LNCAP (cell line): ENCODE results near the gene NIF3L1.

ENCODE experiments used
- TF ChIP-seq, protein P1 (sequence below): fragments of 450-650 bp; IDR thresholded peaks from 2 replicates; pipeline ENCODE4 v1.5.1; 2017; ENCODE audit warnings: mild to moderate bottlenecking

NIF3L1 gene

DNA sequence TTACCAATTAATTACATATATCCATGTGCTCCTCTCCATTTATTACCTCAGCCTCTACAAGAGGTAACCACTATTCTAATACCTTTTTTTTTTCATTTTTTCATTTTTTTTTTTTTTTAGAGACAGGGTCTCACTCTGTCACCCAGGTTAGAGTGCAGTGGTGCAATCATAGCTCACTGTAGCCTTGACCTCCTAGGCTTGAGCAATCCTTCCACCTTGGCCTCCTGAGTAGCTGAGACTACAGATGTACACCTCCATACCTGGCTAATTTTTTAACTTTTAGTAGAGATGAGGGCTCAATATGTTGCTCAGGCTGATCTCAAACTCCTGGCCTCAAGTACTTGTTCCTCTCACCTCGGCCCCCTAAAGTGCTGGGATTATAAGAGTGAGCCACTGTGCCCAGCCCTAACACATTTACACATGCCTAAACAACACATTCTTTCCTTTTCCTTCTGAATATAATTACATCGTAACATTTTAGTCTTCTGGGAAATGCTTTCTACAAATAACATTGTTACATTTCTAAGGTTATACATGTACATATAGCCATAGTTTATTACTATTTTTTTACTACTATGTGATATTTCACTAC lies 10.8 kb upstream of the NIF3L1 start:
- TF ChIP-seq, protein P1, sequence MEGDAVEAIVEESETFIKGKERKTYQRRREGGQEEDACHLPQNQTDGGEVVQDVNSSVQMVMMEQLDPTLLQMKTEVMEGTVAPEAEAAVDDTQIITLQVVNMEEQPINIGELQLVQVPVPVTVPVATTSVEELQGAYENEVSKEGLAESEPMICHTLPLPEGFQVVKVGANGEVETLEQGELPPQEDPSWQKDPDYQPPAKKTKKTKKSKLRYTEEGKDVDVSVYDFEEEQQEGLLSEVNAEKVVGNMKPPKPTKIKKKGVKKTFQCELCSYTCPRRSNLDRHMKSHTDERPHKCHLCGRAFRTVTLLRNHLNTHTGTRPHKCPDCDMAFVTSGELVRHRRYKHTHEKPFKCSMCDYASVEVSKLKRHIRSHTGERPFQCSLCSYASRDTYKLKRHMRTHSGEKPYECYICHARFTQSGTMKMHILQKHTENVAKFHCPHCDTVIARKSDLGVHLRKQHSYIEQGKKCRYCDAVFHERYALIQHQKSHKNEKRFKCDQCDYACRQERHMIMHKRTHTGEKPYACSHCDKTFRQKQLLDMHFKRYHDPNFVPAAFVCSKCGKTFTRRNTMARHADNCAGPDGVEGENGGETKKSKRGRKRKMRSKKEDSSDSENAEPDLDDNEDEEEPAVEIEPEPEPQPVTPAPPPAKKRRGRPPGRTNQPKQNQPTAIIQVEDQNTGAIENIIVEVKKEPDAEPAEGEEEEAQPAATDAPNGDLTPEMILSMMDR: no peak

DNA sequence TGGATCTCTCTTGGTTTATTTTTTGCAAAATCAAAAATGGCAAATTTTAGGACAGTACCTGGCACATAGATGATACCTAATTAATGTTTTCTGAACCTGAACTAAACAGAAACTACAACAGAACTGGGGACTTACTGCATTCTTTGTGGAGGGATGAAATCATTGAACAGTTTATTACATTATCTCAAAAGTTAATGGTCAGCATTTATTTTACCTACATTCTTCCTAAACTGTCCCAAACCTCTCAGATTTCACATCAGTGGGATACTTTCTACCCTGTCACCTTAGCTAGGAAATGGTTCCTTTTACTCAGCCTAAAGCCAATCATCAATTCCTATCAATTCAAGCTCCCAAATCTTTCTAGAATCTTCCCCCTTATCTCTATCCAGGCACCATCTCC lies 10.3 kb downstream of the NIF3L1 start:
- TF ChIP-seq, protein P1: no peak

GRCh38 chr2:200901459-200902072 lies 12.4 kb downstream of the NIF3L1 start:
- TF ChIP-seq, protein P1: peak; percentile 67

DNA sequence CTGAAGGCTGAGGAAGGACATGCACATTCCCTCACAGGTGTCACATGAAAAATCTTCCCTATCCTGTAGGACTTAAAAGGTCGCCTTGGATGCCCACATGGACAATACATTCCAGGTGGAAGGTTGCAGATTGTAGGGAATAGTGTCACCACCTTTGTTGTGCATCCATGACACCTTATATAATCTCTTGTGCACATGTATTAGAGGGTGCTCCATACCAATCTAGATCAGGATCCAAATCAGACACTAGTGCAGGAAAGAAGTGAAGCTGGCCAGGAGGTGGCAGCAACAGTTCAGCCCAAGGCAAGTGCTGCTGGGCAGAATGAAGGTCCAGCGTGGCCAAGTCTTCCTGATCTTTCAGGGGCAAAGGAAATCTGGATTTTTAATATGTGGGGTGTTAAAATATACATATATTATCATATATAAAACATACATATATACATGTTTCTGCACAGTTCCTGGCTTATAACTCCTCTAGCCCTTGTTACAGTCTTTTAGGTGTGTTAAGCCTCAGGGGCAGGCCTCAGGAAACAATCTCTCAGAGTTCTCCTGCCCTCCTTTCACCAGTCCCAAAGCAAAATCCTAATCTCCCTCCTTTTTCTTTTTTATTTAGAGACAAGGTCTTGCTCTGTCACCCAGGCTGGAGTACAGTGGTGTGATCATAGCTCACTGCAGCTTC lies 16.6 kb downstream of the NIF3L1 start:
- TF ChIP-seq, protein P1: peak; percentile 72

DNA sequence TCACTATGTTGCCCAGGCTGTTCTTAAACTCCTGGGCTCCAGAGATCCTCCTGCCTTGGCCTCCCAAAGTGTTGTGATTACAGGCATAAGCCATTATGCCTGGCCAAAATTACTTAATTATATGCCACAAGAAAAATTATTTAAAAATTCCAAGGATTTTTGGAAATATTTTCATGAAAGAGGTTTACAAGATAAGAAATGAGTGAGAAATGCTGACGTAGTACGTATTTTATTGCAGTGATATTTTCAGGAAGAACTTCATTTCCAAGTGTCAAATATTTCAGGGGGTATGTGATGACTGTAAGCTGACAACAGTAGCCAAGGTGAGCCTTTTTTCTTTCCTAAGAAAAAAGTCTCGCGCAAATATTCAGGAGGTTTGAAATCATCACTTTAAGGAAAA lies 20.8 kb downstream of the NIF3L1 start:
- TF ChIP-seq, protein P1: no peak

DNA sequence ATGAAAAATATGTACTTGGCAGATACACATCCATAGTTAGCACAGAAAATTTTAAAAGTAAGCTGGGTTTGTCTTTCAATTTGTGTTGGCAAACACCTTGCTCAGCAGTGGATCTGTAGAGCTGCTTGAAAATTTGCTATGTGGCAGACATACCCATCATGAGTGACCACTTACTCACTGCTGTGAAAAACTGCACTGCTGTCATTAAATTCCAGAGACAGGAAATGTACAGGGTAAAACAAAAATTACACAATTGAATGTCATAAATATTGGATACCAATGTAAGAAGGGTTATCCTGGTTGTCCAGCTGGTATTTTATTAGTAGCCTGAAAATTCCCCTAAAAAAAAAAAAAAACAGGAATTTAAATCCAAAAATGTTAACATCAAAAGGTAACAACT lies 24.5 kb downstream of the NIF3L1 start:
- TF ChIP-seq, protein P1: no peak

- TF ChIP-seq, protein P1: no peak
Observed at GRCh38 chr2:200922439-200922838, 33.3 kb downstream of the NIF3L1 start.
